Liver (tissue), 9 donors: ENCODE results near the gene CPLX4. TPM values are rescaled to one million over a fixed set of nuclear protein-coding genes. Genes with fewer than 3 reads are reported as not detected.

ENCODE experiments used
- DNase-seq: peaks from one replicate; pipeline ENCODE4 v3.0.0-alpha.2; 2017; ENCODE audit warnings: low spot score
- H3K27ac ChIP-seq, 2 donors: one replicate each; pipeline ENCODE4 v1.7.0; 2013; ENCODE audit warnings: inconsistent platforms in 2 of 2, low read length in 2 of 2, control low read depth in 1 of 2, low read depth in 1 of 2, mild to moderate bottlenecking in 1 of 2
- H3K27me3 ChIP-seq, 4 donors: one replicate each; pipeline versions ENCODE4 v1.6.1 to v1.7.0; 2013; ENCODE audit warnings: low read length in 3 of 4, inconsistent platforms in 1 of 4, mild to moderate bottlenecking in 1 of 4, moderate library complexity in 1 of 4; ENCODE audit not compliant: control insufficient read depth in 4 of 4, insufficient read depth in 4 of 4
- H3K36me3 ChIP-seq, 4 donors: one replicate each; pipeline versions ENCODE4 v1.6.1 to v1.7.0; 2013; ENCODE audit warnings: low read length in 3 of 4, mild to moderate bottlenecking in 3 of 4, low read depth in 1 of 4, moderate library complexity in 1 of 4; ENCODE audit not compliant: control insufficient read depth in 4 of 4, insufficient read depth in 3 of 4
- H3K4me1 ChIP-seq, 4 donors: one replicate each; pipeline versions ENCODE4 v1.6.1 to v1.7.0; 2013; ENCODE audit warnings: low read length in 3 of 4, mild to moderate bottlenecking in 3 of 4, moderate library complexity in 1 of 4; ENCODE audit not compliant: control insufficient read depth in 4 of 4, insufficient read depth in 4 of 4
- H3K4me3 ChIP-seq, 3 donors: one replicate each; pipeline versions ENCODE4 v1.6.1 to v1.7.0; 2013; ENCODE audit warnings: low read length in 3 of 3, control low read depth in 1 of 3, low read depth in 1 of 3, mild to moderate bottlenecking in 1 of 3
- H3K9ac ChIP-seq, 2 donors: one replicate each; pipeline ENCODE4 v1.7.0; 2013; ENCODE audit warnings: low read length in 2 of 2, mild to moderate bottlenecking in 2 of 2, moderate library complexity in 2 of 2, control low read depth in 1 of 2, low read depth in 1 of 2
- H3K9me3 ChIP-seq, 4 donors: one replicate each; pipeline versions ENCODE4 v1.6.1 to v1.7.0; 2013; ENCODE audit warnings: low read length in 3 of 4; ENCODE audit not compliant: control insufficient read depth in 4 of 4
- EGR1 ChIP-seq, 2 donors: IDR thresholded peaks; 2 replicates each; pipeline ENCODE4 v1.6.1; 2016 to 2018; ENCODE audit warnings: antibody characterized with exemption in 2 of 2, low read depth in 2 of 2
- FOXA2 ChIP-seq: IDR thresholded peaks from 2 replicates; pipeline ENCODE4 v1.6.1; 2016; ENCODE audit warnings: antibody characterized with exemption
- HNF4G ChIP-seq: IDR thresholded peaks from 2 replicates; pipeline ENCODE4 v1.6.1; 2016; ENCODE audit warnings: antibody characterized with exemption
- NR2F2 ChIP-seq: IDR thresholded peaks from 2 replicates; pipeline ENCODE4 v1.6.1; 2016; ENCODE audit warnings: antibody characterized with exemption
- RAD21 ChIP-seq, 2 donors: IDR thresholded peaks; 2 replicates each; pipeline ENCODE4 v1.6.1; 2016; ENCODE audit warnings: antibody characterized with exemption in 2 of 2, mild to moderate bottlenecking in 2 of 2
- RXRA ChIP-seq, 2 donors: IDR thresholded peaks; 2 replicates each; pipeline ENCODE4 v1.6.1; 2017 to 2018; ENCODE audit warnings: antibody characterized with exemption in 2 of 2, mild to moderate bottlenecking in 1 of 2
- YY1 ChIP-seq: IDR thresholded peaks from 2 replicates; pipeline ENCODE4 v1.6.1; 2016; ENCODE audit warnings: antibody characterized with exemption, mild to moderate bottlenecking
- WGBS: extraction: QIAGEN DNeasy Blood & Tissue Kit; methylation state at CpG from one replicate; pipeline ENCODE4 v1.1.7; 2013; 5-methylcytosine and 5-hydroxymethylcytosine counted together
- polyA plus RNA-seq, 2 donors: library from polyadenylated mRNA; stranded (reverse) in 1 of 2; unstranded in 1 of 2; fragments of 200-250 nt in 1 of 2; fragments of >200 nt in 1 of 2; fragmentation: Nextera tagmentation in 1 of 2; extraction: Ambion mirVana in 1 of 2; gene quantifications; one replicate each; pipeline versions ENCODE4 v1.2.1 to v1.2.3, GENCODE V29; 2013 to 2015
- total RNA-seq, 2 donors: library from RNA; depleted of rRNA; stranded (reverse); fragments of >200 nt; gene quantifications; one replicate each; pipeline ENCODE4 v1.2.3, GENCODE V29; 2014
- TF ChIP-seq, protein P1 (sequence below): fragments of 150-350 bp; IDR thresholded peaks from 2 replicates; pipeline ENCODE4 v1.5.1; 2017; ENCODE audit warnings: improper control_type of control experiment, low read depth, low read length; ENCODE audit not compliant: missing input control
- TF ChIP-seq, protein P2 (sequence below): IDR thresholded peaks from 2 replicates; pipeline ENCODE4 v1.6.1; 2016; ENCODE audit warnings: antibody characterized with exemption, mild to moderate bottlenecking
- TF ChIP-seq, protein P3 (sequence below): IDR thresholded peaks from 2 replicates; pipeline ENCODE4 v1.6.1; 2016; ENCODE audit warnings: antibody characterized with exemption
- TF ChIP-seq, protein P4 (sequence below): IDR thresholded peaks from 2 replicates; pipeline ENCODE4 v1.6.1; 2016; ENCODE audit warnings: antibody characterized with exemption
- TF ChIP-seq, protein P5 (sequence below): IDR thresholded peaks from 2 replicates; pipeline ENCODE4 v1.6.1; 2016; ENCODE audit warnings: antibody characterized with exemption
- donor health status: healthy.
- donor health status: healthy.
- donor health status: healthy.
- donor health status: healthy.
- donor health status: healthy.

CPLX4 gene
- total and polyA plus RNA-seq, 4 donors = not detected

DNA sequence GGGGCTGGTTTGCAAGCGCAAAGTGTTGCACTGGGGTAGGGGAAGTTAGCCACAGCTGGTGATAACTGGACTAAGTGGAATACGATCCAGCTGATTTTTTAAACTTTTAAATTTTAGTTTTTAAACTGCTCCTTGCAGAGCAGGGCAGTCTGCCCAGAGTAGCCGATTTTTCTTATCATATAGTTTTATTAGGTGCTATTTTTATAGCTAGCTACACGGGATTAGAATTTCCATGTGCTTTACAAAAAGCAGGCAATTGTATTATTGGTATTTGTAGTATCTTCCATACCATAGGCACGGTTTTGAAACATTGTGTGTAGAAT, 9.6 kb downstream of the CPLX4 start:
- WGBS = 34% methylated on average over 5 of the region's 5 CpGs
- no peaks in the 10 kb centered on the region for H3K36me3 ChIP-seq
- peak overlapping the region in 1 of 3 donors; percentile 39 for H3K4me3 ChIP-seq
- no peak overlapping the region for H3K27ac ChIP-seq
- no peak overlapping the region for H3K9ac ChIP-seq
- peaks cover 0 to 6% (median 2%) of the 10 kb centered on the region in 4 donors for H3K27me3 ChIP-seq
- TF ChIP-seq NR2F2 (no peak), EGR1 (IDR thresholded peaks at IDR 0.05; ENCODE audit: low read depth in 2 of 2) (no peak), YY1 (no peak), RXRA (IDR thresholded peaks at IDR 0.05) (no peak), HNF4G (no peak), FOXA2 (no peak)
- TF ChIP-seq, protein P1, sequence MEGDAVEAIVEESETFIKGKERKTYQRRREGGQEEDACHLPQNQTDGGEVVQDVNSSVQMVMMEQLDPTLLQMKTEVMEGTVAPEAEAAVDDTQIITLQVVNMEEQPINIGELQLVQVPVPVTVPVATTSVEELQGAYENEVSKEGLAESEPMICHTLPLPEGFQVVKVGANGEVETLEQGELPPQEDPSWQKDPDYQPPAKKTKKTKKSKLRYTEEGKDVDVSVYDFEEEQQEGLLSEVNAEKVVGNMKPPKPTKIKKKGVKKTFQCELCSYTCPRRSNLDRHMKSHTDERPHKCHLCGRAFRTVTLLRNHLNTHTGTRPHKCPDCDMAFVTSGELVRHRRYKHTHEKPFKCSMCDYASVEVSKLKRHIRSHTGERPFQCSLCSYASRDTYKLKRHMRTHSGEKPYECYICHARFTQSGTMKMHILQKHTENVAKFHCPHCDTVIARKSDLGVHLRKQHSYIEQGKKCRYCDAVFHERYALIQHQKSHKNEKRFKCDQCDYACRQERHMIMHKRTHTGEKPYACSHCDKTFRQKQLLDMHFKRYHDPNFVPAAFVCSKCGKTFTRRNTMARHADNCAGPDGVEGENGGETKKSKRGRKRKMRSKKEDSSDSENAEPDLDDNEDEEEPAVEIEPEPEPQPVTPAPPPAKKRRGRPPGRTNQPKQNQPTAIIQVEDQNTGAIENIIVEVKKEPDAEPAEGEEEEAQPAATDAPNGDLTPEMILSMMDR = no peak
- TF ChIP-seq, protein P2, sequence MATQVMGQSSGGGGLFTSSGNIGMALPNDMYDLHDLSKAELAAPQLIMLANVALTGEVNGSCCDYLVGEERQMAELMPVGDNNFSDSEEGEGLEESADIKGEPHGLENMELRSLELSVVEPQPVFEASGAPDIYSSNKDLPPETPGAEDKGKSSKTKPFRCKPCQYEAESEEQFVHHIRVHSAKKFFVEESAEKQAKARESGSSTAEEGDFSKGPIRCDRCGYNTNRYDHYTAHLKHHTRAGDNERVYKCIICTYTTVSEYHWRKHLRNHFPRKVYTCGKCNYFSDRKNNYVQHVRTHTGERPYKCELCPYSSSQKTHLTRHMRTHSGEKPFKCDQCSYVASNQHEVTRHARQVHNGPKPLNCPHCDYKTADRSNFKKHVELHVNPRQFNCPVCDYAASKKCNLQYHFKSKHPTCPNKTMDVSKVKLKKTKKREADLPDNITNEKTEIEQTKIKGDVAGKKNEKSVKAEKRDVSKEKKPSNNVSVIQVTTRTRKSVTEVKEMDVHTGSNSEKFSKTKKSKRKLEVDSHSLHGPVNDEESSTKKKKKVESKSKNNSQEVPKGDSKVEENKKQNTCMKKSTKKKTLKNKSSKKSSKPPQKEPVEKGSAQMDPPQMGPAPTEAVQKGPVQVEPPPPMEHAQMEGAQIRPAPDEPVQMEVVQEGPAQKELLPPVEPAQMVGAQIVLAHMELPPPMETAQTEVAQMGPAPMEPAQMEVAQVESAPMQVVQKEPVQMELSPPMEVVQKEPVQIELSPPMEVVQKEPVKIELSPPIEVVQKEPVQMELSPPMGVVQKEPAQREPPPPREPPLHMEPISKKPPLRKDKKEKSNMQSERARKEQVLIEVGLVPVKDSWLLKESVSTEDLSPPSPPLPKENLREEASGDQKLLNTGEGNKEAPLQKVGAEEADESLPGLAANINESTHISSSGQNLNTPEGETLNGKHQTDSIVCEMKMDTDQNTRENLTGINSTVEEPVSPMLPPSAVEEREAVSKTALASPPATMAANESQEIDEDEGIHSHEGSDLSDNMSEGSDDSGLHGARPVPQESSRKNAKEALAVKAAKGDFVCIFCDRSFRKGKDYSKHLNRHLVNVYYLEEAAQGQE = no peak
- TF ChIP-seq, protein P3, sequence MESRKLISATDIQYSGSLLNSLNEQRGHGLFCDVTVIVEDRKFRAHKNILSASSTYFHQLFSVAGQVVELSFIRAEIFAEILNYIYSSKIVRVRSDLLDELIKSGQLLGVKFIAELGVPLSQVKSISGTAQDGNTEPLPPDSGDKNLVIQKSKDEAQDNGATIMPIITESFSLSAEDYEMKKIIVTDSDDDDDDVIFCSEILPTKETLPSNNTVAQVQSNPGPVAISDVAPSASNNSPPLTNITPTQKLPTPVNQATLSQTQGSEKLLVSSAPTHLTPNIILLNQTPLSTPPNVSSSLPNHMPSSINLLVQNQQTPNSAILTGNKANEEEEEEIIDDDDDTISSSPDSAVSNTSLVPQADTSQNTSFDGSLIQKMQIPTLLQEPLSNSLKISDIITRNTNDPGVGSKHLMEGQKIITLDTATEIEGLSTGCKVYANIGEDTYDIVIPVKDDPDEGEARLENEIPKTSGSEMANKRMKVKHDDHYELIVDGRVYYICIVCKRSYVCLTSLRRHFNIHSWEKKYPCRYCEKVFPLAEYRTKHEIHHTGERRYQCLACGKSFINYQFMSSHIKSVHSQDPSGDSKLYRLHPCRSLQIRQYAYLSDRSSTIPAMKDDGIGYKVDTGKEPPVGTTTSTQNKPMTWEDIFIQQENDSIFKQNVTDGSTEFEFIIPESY = no peak
- TF ChIP-seq, protein P4, sequence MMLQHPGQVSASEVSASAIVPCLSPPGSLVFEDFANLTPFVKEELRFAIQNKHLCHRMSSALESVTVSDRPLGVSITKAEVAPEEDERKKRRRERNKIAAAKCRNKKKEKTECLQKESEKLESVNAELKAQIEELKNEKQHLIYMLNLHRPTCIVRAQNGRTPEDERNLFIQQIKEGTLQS = no peak
- TF ChIP-seq, protein P5, sequence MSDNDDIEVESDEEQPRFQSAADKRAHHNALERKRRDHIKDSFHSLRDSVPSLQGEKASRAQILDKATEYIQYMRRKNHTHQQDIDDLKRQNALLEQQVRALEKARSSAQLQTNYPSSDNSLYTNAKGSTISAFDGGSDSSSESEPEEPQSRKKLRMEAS = no peak
- H3K4me1 ChIP-seq = peaks cover 2 to 6% (median 3%) of the 10 kb centered on the region in 4 donors
- no peaks in the 10 kb centered on the region for H3K9me3 ChIP-seq
- no peak for DNase-seq

DNA sequence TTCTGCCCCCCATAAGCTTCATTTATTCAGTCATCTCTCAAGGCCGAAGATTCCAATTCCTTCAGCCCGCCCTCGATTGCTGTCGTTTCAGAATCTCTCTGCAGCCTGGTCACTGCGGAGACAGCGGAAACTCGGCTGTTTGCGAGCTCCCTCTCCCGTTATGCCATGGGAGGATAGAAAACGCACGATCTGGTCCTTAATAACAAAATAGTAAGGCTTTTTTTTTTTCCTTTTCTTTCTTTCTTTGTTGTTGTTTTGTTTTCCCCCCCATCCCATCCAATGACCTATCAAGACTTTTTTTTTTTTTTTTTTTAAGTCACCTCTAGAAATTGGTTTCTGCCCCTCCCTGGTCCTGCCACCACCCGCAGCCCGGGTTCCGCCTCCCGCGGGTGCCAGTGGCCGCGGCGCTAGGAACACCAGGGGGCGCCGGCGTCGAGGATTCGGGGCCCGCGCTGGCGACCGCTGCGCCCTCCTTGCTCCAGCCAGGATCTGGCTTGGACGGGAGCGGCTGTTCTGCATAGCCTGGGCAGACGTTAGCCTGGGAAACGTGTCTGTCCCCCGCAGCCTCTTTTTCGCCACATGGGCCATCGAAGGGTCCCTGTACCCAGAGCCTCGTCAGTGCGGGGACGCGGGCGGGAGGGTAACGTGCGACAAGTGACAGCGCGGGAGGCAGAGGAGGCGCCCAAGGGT, 10.1 kb downstream of the CPLX4 start:
- H3K4me1 ChIP-seq = peaks cover 2 to 6% (median 3%) of the 10 kb centered on the region in 4 donors
- no peak overlapping the region for H3K9ac ChIP-seq
- DNase-seq = peak; percentile 77
- peaks cover 0 to 6% (median 2%) of the 10 kb centered on the region in 4 donors for H3K27me3 ChIP-seq
- TF ChIP-seq YY1 (no peak), RAD21 (IDR thresholded peaks at IDR 0.05) (peak; percentile 80 to 87)
- TF ChIP-seq, protein P1 = peak; percentile 72
- 4% methylated on average over 46 of the region's 46 CpGs for WGBS
- no peaks in the 10 kb centered on the region for H3K36me3 ChIP-seq
- no peaks in the 10 kb centered on the region for H3K9me3 ChIP-seq
- no peak overlapping the region for H3K27ac ChIP-seq
- H3K4me3 ChIP-seq = peak overlapping the region in 1 of 3 donors; percentile 39
